Measurements from ENCODE around the gene GSTA2.
A peak's percentile ranks its signal among the peaks of the same experiment; 100 is the strongest.
"Not testable (repeated sequence)": the region's sequence is repeated elsewhere in the genome, so short reads cannot be mapped to it uniquely, and the experiment has no call there.

Gene GSTA2

DNA sequence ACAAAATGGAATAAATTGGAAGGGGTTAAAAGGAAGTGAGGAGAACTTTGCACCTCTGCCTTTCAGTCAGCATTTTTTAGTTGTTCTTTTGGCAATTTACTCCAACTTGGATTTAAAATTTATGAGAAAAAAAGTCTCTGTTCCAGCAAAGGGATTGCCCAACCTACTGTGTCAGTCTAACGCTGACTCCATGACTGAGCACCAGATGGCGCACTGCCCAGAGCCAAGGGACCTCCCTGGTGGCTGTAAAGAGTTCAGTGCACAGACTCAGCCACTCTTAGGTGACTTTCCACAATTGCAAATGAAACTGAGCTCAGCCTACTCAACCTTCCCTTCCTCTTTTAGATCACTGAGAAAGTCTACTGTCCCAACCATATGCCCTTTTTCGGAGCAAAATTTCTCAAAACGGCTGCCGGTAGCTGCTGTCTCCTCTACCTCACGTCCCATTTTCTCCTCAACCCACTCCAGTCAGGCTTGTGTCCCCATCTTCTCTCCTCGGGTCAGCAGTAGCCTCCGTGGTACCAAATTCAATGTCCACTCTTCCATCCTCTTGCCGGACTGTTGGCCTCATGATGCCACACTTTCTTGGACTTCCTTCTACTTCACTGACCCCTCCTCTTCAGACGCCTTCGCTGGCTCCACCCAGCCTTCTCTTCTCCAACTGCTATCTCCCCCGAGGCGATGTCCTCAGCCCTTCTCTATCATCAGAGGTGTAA is 38.7 kb downstream of the GSTA2 start:
- DNase-seq = peak; percentile 46

- no peak for DNase-seq
Measured at GRCh38 chr6:52724042-52724405, 39.3 kb downstream of the GSTA2 start.

DNA sequence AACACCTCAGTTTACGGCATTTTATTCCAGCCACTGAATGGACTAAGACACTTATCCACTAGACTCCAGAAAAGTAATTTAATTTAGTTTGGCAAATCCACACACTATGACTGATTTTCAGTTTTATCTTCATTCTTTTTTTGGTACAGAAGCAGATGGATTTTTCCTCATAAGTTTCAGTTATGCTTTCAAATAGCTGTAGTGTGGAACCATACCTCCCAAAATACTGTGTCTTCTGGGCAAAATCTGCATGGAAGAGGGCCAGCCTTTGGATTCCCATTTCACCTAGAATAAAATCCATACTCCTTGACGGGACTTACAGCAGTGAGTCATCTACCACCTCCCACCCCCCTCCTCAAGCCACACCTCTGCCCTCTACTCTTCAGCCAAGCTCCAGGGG is 43.0 kb downstream of the GSTA2 start:
- DNase-seq = no peak

GRCh38 chr6:52718550-52718949 is 44.7 kb downstream of the GSTA2 start:
- no peak for DNase-seq

DNA sequence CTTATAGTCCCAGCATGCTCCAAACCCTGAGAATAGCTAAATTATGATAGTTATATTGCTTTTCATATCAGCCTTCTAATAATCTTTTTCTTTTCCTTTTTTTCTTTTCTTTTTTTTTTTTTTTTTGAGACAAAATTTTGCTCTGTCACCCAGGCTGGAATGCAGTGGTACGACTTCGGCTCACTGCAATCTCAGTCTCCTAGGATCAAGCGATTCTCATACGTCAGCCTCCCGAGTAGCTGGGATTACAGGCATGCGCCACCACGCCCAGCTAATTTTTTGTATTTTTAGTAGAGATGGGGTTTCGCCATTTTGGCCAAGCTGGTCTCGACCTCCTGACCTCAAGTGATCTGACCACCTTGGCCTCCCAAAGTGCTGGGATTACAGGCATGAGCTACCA is 48.5 kb downstream of the GSTA2 start:
- DNase-seq = not testable (repeated sequence)

DNA sequence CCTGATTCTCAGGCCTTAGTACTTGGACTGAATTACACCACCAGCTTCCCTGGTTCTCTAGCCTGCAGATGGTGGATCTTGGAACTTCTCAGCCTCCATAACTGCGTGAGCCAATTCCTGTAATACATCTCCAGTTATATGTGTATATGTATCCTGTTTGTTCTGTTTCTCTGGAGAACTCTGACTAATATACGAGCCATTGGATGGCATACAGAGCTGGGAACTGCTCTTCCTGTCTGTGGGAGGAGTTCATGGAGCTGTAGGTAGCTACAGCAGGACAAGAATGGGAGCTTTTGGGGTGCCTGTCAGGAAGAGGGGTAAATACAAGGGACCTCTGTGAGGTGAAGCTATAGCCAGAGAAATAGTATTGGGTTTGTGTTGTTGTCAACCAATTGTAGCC is 51.1 kb downstream of the GSTA2 start:
- no peak for DNase-seq

GRCh38 chr6:52707963-52708680 is 55.2 kb downstream of the GSTA2 start:
- DNase-seq = no peak

- DNase-seq = no peak
Measured at GRCh38 chr6:52706001-52706400, 57.3 kb downstream of the GSTA2 start.

GRCh38 chr6:52704781-52705502 is 58.3 kb downstream of the GSTA2 start:
- not testable (repeated sequence) for DNase-seq

- no peak for DNase-seq
Measured at GRCh38 chr6:52704060-52704459, 59.2 kb downstream of the GSTA2 start.

All from NCI-H1694 treated with DMSO at 0.1 percent for 48 hours (cell line).